Gastrocnemius medialis (tissue), 4 donors: ENCODE results near the gene STXBP4.

Experiments
- CTCF ChIP-seq, 5 experiments: fragments of 450-650 bp in 3 of 5; fragments of 200-600 bp in 2 of 5; sonication (generic) in 2 of 5; IDR thresholded peaks in 4 of 5; conservative IDR thresholded peaks in 1 of 5; 1 replicate in 4 of 5; 2 replicates in 1 of 5; pipeline ENCODE4 v1.5.1; 2016 to 2019; ENCODE audit warnings: antibody characterized with exemption in 5 of 5, mild to moderate bottlenecking in 3 of 5, moderate library complexity in 3 of 5
- POLR2A ChIP-seq, 2 donors: fragments of 450-650 bp; IDR thresholded peaks; one replicate each; pipeline ENCODE4 v1.6.1; 2017; ENCODE audit warnings: antibody characterized with exemption in 2 of 2, mild to moderate bottlenecking in 2 of 2, moderate library complexity in 2 of 2

- TF ChIP-seq CTCF (IDR thresholded peaks at IDR 0.05 in 4 of 5, conservative IDR thresholded peaks at IDR 0.05 in 1 of 5) = no peak
- TF ChIP-seq POLR2A (IDR thresholded peaks at IDR 0.05) = no peak
These were observed 85.9 kb downstream of the STXBP4 start for GRCh38 chr17:55054429-55054828.
